Transverse colon (tissue), 4 donors: Measurements from ENCODE around the gene ZBTB45.

Experiments used
- CTCF ChIP-seq, 5 experiments: fragments of 200-600 bp in 3 of 5; fragments of 450-650 bp in 2 of 5; sonication (generic) in 3 of 5; IDR thresholded peaks; 1 replicate in 2 of 5; 2 replicates in 3 of 5; pipeline ENCODE4 v1.5.1; 2016 to 2017; ENCODE audit warnings: antibody characterized with exemption in 5 of 5, inconsistent platforms in 3 of 5, mild to moderate bottlenecking in 2 of 5, moderate library complexity in 1 of 5
- EP300 ChIP-seq: sonication (generic); formaldehyde crosslinking; IDR thresholded peaks from one replicate; pipeline ENCODE4 v1.6.1; 2017; ENCODE audit warnings: antibody characterized with exemption, low read depth
- POLR2A ChIP-seq: fragments of 450-650 bp; IDR thresholded peaks from one replicate; pipeline ENCODE4 v1.6.1; 2016; ENCODE audit warnings: antibody characterized with exemption, mild to moderate bottlenecking, moderate library complexity
- POLR2AphosphoS5 ChIP-seq, 3 donors: sonication (generic); formaldehyde crosslinking; IDR thresholded peaks; one replicate each; pipeline ENCODE4 v1.6.1; 2016; ENCODE audit warnings: antibody characterized with exemption in 3 of 3

GRCh38 chr19:58529405-58529804 lies 9.8 kb upstream of the ZBTB45 start:
- TF ChIP-seq CTCF (IDR thresholded peaks at IDR 0.05) (no peak), POLR2A (no peak), POLR2AphosphoS5 (IDR thresholded peaks at IDR 0.05) (no peak), EP300 (no peak)
